GM18858 (cell line): Measurements from ENCODE around the gene MSANTD1.
"Not testable (repeated sequence)": the region's sequence is repeated elsewhere in the genome, so short reads cannot be mapped to it uniquely, and the experiment has no call there.

Experiments used
- ATAC-seq: cut with Tn5 transposase; IDR thresholded peaks from one replicate; pipeline ENCODE4 v1.9.1; 2021; ENCODE audit not compliant: unreplicated experiment

Gene MSANTD1

GRCh38 chr4:3287271-3287971, 38.5 kb downstream of the MSANTD1 start:
- ATAC-seq: no peak

GRCh38 chr4:3287972-3288570, 39.1 kb downstream of the MSANTD1 start:
- no peak for ATAC-seq

- ATAC-seq: no peak
These were observed 39.7 kb downstream of the MSANTD1 start for GRCh38 chr4:3288571-3289094.

GRCh38 chr4:3290476-3290875, 41.5 kb downstream of the MSANTD1 start:
- no peak for ATAC-seq

GRCh38 chr4:3290889-3291321, 41.9 kb downstream of the MSANTD1 start:
- no peak for ATAC-seq

- no peak for ATAC-seq
These were observed 42.5 kb downstream of the MSANTD1 start for GRCh38 chr4:3291411-3291968.

- ATAC-seq: peak; percentile 9
These were observed 43.1 kb downstream of the MSANTD1 start for GRCh38 chr4:3291969-3292570.

- peak; percentile 48 for ATAC-seq
These were observed 43.8 kb downstream of the MSANTD1 start, which contains the start of gene RGS12 for GRCh38 chr4:3292571-3293400. TSS of gene RGS12 (plus strand) at chr4:3293021. CDS start at chr4:3316171, 23,150 bp downstream.

- ATAC-seq: no peak
These were observed 44.7 kb downstream of the MSANTD1 start for GRCh38 chr4:3293401-3294391.

- no peak for ATAC-seq
These were observed 45.7 kb downstream of the MSANTD1 start for GRCh38 chr4:3294401-3295241.

GRCh38 chr4:3295837-3296624, 47.1 kb downstream of the MSANTD1 start:
- ATAC-seq: no peak

GRCh38 chr4:3296651-3297050, 47.7 kb downstream of the MSANTD1 start:
- no peak for ATAC-seq

- ATAC-seq: no peak
These were observed 48.3 kb downstream of the MSANTD1 start for GRCh38 chr4:3297066-3297859.

GRCh38 chr4:3299122-3299975, 50.4 kb downstream of the MSANTD1 start:
- ATAC-seq: no peak

GRCh38 chr4:3299976-3300671, 51.2 kb downstream of the MSANTD1 start:
- no peak for ATAC-seq

- not testable (repeated sequence) for ATAC-seq
These were observed 51.9 kb downstream of the MSANTD1 start for GRCh38 chr4:3300882-3301281.
